ENCODE measurements around the gene LHFPL2.

The LHFPL2 gene

GRCh38 chr5:78533356-78533755 lies 115.2 kb downstream of the LHFPL2 start:
- TF ChIP-seq CTCF (conservative IDR thresholded peaks at IDR 0.05), result peak; percentile 62
- H3K27ac ChIP-seq, result no peak overlapping the region

- no peak for TF ChIP-seq CTCF (conservative IDR thresholded peaks at IDR 0.05)
- H3K27ac ChIP-seq, result no peak overlapping the region
These were observed 118.1 kb downstream of the LHFPL2 start for GRCh38 chr5:78530342-78531096.

GRCh38 chr5:78527925-78528324 lies 120.6 kb downstream of the LHFPL2 start:
- TF ChIP-seq CTCF (conservative IDR thresholded peaks at IDR 0.05), result no peak
- no peak overlapping the region for H3K27ac ChIP-seq

GRCh38 chr5:78527054-78527859 lies 121.3 kb downstream of the LHFPL2 start:
- no peak overlapping the region for H3K27ac ChIP-seq
- TF ChIP-seq CTCF (conservative IDR thresholded peaks at IDR 0.05), result no peak

GRCh38 chr5:78526049-78526525 lies 122.5 kb downstream of the LHFPL2 start:
- no peak overlapping the region for H3K27ac ChIP-seq
- TF ChIP-seq CTCF (conservative IDR thresholded peaks at IDR 0.05), result no peak

- no peak for TF ChIP-seq CTCF (conservative IDR thresholded peaks at IDR 0.05)
- H3K27ac ChIP-seq, result no peak overlapping the region
These were observed 125.0 kb downstream of the LHFPL2 start for GRCh38 chr5:78523314-78524193.

All from VCaP (cell line).